Astrocyte (in vitro differentiated cells and primary cell): ENCODE results near the gene IQGAP3.

Experiments
- CTCF ChIP-seq: IDR thresholded peaks from 2 replicates; pipeline ENCODE4 v1.5.1; 2011; ENCODE audit warnings: low read depth, mild to moderate bottlenecking, inconsistent platforms, low read length, moderate library complexity; ENCODE audit not compliant: insufficient read depth
- EZH2 ChIP-seq: IDR thresholded peaks from 2 replicates; pipeline ENCODE4 v1.6.1; 2012; ENCODE audit warnings: mild to moderate bottlenecking, low read length, inconsistent platforms; ENCODE audit not compliant: insufficient read depth

- no peak for TF ChIP-seq CTCF
- no peak for TF ChIP-seq EZH2
Measured at GRCh38 chr1:156527584-156527983, 44.8 kb downstream of the IQGAP3 start.
